Hippocampal formation (tissue), 2 donors: ENCODE results near the gene ITSN2.

ENCODE experiments used
- DNase-seq, 2 donors: peaks; one replicate each; lab custom pipeline; 2025; lab: John Stamatoyannopoulos, UW

Gene ITSN2

DNA sequence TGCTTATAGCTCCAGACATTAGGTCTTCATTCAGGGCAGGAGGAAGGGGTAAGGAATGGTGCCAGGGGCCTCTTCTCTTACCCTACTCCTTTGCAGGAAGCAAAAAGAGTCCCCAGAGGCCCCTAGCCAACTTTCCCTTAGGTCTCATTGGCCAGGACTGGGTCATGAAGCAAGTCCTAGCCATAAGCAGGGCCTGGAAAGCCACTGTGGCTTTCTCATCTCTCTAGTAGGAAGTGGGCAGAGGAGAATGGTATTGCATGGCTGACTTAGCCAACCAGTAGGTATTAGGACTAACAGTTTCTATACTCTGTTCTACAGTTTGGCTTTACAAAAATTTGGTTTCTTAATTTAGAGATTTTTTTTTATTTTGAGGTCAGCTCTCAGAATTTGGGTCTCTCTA, 180.7 kb downstream of the ITSN2 start:
- DNase-seq: no peak

DNA sequence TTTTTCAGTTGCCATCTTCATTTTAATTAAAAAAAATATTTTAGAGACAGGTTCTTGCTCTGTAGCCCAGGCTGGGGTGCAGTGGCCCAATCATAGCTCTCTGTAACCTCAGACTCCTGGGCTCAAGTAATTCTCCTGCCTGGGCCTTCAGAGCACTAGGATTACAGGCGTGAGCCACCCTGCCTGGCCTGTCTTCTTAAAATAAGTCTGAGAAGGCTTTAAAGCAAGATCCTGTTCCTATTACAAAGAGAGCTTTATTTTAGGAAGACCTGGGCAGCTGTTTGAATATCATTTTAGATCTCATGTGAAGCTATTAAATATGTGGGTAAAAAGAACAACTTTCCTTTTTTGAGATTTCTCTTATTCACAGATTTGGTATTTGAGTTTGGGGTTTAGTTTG, 184.0 kb downstream of the ITSN2 start:
- no peak for DNase-seq

DNA sequence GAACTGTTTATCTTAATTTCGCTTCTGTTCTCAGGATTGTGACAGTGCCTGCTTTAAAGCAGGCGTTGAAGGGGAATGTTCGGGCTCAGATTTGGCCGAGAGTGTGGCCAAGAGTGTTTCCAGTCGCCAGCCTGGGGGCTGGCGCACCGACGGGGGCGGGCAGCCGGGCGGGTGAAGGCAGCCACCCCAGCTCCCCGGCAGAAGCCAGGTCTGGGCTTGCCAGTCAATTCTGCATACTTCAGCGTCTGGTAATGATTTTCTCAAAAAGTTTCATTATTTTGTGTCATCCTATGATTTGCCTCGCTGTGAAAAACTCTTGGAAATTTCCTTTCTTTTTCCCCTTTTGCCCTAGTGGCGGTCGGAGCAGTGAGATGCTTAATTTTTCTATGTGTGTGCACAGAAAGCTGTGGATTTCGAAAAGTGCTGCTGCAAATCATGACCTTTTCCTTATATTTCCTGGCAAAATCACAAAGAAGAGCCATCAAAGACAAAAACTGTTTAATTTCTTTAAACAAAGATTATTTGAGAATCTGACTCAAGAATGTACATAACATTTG, 184.6 kb downstream of the ITSN2 start:
- no peak for DNase-seq

DNA sequence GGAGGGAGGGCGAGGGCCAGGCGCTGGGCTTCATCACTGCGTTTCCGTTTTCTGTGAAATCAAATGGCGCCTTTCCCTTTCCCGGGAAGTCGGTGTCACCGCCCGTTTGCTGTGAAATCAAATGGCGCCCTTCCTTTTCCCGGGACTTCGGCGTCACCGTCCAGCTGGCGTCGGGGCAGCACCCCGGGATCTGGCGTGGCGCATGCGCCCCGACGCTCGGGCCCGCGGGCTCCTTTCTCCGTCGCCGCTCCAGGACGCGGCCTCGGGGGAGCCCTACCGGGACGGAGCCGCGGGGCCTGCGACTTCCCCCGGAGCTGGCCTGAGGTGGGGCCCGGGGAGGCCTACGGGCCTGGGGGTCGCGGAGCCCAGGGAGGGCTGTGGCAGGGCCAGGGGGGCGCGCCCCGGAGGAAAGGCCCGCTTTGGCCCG, 185.5 kb downstream of the ITSN2 start, which contains the start of gene FAM228A:
TSS of gene FAM228A (plus strand) at position 203 of the 427 bp plus-strand sequence. CDS start 428 bp downstream, outside the sequence.
- no peak for DNase-seq

DNA sequence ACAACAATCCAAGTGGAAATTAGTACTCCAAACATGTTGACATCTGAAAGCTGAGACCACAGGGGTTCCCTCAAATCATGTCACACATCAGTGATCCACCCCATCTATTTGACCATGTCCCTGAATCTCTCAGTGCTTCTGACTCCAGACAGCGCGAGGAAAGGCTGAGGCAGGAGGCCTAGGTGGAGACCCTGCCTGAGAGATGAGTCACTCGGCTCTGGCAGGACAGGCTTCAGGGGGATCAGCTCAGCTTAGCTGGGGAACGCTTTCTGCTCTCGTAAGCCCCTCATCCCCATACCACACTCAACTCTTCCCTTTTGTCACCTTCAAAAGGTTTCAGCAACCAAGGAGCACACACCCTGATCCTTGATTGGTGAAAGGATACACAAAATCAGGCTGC, 191.3 kb downstream of the ITSN2 start:
- DNase-seq: no peak

DNA sequence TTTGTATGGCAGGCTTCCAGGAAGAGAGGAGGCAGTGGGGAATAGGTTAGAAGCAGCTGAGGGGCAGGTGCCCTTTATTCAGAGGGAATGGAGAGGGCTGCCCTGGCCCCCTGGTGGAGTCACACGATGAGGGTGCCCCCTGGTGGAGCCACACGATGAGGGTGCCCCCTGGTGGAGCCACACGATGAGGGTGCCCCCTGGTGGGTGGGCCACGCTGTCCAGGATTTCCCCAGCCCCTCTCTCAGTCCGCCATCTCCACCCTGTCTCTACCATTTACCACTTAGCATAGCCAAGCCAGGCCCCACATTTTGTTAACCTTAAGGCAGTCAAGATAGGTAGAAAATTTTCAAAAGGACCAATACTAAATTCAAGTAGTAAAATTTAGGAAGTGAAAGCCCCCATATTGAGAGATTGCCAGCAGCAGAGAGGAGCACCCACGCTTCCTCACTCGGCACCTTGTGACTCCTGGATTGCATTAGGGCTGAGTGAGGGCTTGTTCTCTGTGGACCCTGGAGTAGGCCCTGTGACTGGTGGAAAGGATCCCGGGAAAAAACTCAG, 195.8 kb downstream of the ITSN2 start:
- DNase-seq: no peak

DNA sequence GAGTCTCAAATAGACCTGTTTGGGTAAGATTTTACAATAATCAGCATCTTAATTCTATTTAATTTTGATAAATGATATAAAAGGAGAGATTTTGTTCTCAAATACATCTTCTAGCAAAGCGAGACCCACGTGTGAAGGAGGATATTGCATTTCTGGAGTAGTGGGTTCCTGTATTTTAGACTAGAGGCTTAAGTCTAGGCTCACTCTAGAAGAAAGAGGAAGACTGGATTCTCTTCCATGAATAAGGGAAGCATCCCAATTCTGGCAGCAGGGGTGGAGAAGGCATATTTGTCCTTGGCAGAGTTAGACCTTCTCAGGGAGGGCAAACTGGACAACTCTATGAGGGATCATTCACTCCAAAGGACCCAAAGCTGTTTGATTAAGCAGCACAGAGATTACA, 196.7 kb downstream of the ITSN2 start:
- DNase-seq: no peak

DNA sequence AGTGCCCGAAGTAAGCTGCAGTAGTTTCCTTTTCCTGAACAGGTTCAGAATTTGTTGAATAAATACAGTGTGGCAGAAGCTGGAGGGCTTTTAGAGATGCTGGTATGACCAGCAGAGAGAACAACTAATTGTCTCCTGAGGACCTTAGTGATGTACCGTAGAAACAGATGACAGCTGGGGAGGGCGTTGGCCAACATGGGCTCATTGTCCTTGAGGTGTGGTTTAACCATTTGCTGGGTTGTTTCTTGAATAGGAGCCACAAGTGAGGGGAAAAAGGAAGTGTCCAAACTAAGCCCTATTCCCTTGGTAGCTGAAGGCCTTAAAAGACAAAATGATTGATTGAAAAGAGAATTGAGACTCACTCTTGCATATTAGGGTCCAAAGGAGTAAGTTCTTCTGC, 197.2 kb downstream of the ITSN2 start:
- DNase-seq: no peak

DNA sequence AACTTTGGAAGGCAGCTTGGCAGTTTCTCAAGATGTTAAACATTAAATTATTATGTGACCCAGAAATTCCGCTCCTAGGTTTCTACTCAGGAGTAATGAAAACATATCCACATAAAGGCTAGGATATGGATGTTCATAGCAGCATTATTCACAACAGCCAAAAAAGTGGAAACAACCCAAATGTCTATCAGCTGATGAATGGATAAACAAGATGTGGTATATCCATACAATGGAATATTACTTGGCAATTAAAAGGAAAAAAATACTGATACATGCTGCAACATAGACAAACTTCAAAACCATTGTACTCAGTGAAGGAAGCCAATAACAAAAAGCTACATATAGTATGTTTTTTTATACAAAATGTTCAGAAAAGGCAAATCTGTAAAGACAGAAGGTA, 197.8 kb downstream of the ITSN2 start:
- DNase-seq: no peak

DNA sequence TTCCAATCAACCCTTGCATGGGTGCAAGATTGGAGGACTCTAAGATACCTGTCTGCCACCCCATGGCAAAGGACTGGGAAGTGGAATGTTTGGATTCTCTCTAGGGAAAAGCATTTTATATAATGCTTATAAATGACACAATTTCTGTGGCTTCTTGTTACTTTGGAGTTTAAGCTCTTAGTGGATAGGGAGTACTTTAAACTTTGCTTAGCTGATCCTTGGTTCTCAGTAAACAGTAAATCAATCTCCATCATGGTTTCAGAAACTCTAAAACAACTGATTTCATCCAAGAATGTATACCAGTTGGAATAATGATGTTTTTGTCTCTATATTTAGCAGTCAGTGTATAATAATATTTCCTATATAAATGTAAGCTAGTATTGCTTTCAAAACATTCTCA, 199.6 kb downstream of the ITSN2 start:
- no peak for DNase-seq

DNA sequence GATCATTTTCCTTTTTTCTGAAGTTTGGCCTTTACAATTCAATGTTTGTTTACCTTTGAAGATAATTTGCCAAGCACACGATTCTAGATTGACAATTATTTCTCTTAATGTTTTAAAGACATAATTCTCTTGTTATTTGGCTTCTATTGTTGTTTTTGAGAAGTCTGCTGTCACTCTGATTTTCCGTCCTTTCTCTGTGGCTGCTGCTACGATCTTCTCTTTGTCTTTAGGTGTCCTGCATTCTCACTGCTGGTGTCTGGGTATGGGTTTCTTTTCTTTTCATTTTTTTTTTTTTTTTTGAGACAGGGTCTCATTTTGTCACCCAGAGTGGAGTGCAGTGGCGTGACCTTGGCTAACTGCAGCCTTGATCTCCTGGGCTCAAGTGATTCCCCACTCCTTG, 200.6 kb downstream of the ITSN2 start:
- DNase-seq: no peak

DNA sequence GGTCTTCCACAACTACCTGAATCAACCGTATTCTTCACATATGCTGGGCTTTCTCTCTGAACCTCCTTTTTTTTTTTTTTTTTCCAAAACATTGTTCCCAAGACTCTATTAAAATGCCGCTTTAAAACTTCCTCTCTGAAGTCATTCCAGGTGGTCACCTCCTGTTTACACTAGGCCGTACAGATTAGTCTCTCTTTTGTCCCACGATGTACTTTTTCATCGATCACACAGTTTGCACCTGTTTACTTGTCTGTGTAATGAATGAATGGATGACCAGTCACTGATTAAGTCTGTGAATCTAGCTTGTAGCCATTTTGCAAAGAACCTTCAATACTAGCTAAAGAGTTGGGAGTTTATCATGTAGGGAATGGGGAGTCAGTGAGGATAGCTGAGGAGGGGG, 202.2 kb downstream of the ITSN2 start:
- no peak for DNase-seq

DNA sequence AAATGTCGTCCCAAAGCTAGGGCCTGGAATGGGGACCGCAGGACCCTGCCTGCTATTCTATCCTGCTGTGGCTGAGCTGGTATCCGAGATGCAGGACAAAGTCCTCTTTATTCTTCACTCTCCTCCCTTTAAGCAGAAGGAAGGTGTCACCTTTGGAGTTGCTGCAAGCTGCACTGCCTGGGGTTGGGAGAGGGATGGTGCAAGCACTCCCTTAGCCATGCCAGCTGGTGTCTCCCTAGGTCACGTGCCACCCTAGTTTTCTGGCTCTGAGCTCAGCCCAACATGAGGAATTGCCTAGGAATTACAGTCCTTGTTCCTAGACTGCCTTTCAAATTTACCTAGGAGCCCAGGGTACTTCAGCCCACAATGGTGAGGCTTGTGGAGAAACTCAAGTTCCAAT, 206.9 kb downstream of the ITSN2 start:
- DNase-seq: no peak
